Panc1 (cell line): ENCODE measurements around the gene PIK3CD. TPM values are rescaled to one million over a fixed set of nuclear protein-coding genes. Genes with fewer than 3 reads are reported as not detected.

Source experiments
- ATAC-seq: fragments of 200-7000 bp; cut with Tn5 transposase; 2 replicates; pipeline ENCODE4 v1.9.1; 2020; ENCODE audit warnings: mild to moderate bottlenecking, moderate library complexity
- BruUV-seq: library from RNA; stranded (reverse); fragments of 400-500 nt; replicated peaks from 2 replicates; lab custom pipeline; 2021; lab: Mats Ljungman, UMichigan
- CTCF ChIA-PET: fragments of 300-600 bp; sonication (Branson Sonifier 250); formaldehyde crosslinking; loops from one replicate; lab custom pipeline; 2022; ENCODE audit warnings: antibody characterized with exemption; lab: Charles Lee
- POLR2A ChIA-PET: fragments of 300-600 bp; sonication (Branson Sonifier 250); formaldehyde crosslinking; loops from one replicate; lab custom pipeline; 2022; ENCODE audit warnings: antibody characterized with exemption; lab: Charles Lee
- DNase-seq: peaks from one replicate; pipeline ENCODE4 v3.0.0-alpha.2; 2010; ENCODE audit warnings: low read depth, low spot score
- H3K27ac ChIP-seq: 2 replicates; pipeline ENCODE4 v1.5.1; 2011; ENCODE audit warnings: mild to moderate bottlenecking, low read length, inconsistent platforms
- H3K27me3 ChIP-seq: fragments of 200-500 bp; sonication (Bioruptor generic); 2 replicates; pipeline ENCODE4 v1.6.0; 2014; ENCODE audit warnings: low read length, inconsistent platforms; ENCODE audit not compliant: control insufficient read depth, insufficient read depth
- H3K36me3 ChIP-seq: fragments of 200-500 bp; sonication (Bioruptor generic); 2 replicates; pipeline ENCODE4 v1.5.1; 2014; ENCODE audit warnings: inconsistent platforms, mild to moderate bottlenecking, low read length, moderate library complexity; ENCODE audit not compliant: control insufficient read depth, insufficient read depth
- H3K4me1 ChIP-seq: 2 replicates; pipeline ENCODE4 v1.5.1; 2011; ENCODE audit warnings: inconsistent platforms, mild to moderate bottlenecking, low read length, moderate library complexity; ENCODE audit not compliant: control insufficient read depth, insufficient read depth
- H3K4me3 ChIP-seq, 2 experiments: 2 replicates each; pipeline ENCODE4 v1.5.1; 2011 to 2012; ENCODE audit warnings: low read depth in 2 of 2, low read length in 2 of 2, mild to moderate bottlenecking in 2 of 2, inconsistent platforms in 1 of 2, moderate library complexity in 1 of 2
- H3K9me3 ChIP-seq: fragments of 200-500 bp; sonication (Bioruptor generic); 2 replicates; pipeline ENCODE4 v1.5.1; 2014; ENCODE audit warnings: low read depth, mild to moderate bottlenecking, inconsistent platforms, low read length, moderate library complexity; ENCODE audit not compliant: control insufficient read depth, insufficient read depth
- POLR2AphosphoS5 ChIP-seq: IDR thresholded peaks from 2 replicates; pipeline ENCODE4 v1.6.1; 2012; ENCODE audit warnings: mild to moderate bottlenecking, low read depth, low read length, moderate library complexity
- REST ChIP-seq, 2 experiments: IDR thresholded peaks; 2 replicates each; pipeline ENCODE4 v1.6.1; 2011 to 2012; ENCODE audit warnings: low read depth in 2 of 2, control low read depth in 1 of 2, low read length in 1 of 2, mild to moderate bottlenecking in 1 of 2, moderate library complexity in 1 of 2; ENCODE audit not compliant: insufficient read depth in 1 of 2
- SIN3A ChIP-seq: IDR thresholded peaks from 2 replicates; pipeline ENCODE4 v1.6.1; 2012; ENCODE audit warnings: low read depth, mild to moderate bottlenecking, low read length, moderate library complexity, borderline replicate concordance; ENCODE audit not compliant: insufficient read depth
- TCF7L2 ChIP-seq: IDR thresholded peaks from 2 replicates; pipeline ENCODE4 v1.6.1; 2011; ENCODE audit warnings: mild to moderate bottlenecking, low read depth, low read length, inconsistent platforms
- in situ Hi-C: cut with HindIII; loops from 2 replicates; pipeline ENCODE4 v1.10.0; 2016; ENCODE audit warnings: low sequenced_read_pairs, low pct_unique_long_range_greater_than_20kb
- intact Hi-C: fragments of 100-400 bp; cut with micrococcal nuclease; formaldehyde crosslinking; loops from one replicate; pipeline ENCODE4 v1.10.0; 2022; ENCODE audit not compliant: unreplicated experiment
- total RNA-seq: library from RNA; stranded (reverse); gene quantifications from one replicate; pipeline ENCODE4 v1.2.1, GENCODE V29; 2021; ENCODE audit not compliant: unreplicated experiment
- TF ChIP-seq, protein P1 (sequence below): fragments of 450-650 bp; IDR thresholded peaks from 2 replicates; pipeline ENCODE4 v1.5.1; 2017; ENCODE audit warnings: mild to moderate bottlenecking

PIK3CD gene
- total RNA-seq, 1 experiment from 2014 or later = 12.5 TPM

- in situ Hi-C loops = no loop called here
- CTCF ChIA-PET = no interaction called here
- peaks cover 11% of the 10 kb centered on the region for H3K4me1 ChIP-seq
- no peaks in the 10 kb centered on the region for H3K27me3 ChIP-seq
- intact Hi-C loops = no loop called here
- no peak overlapping the region for H3K4me3 ChIP-seq
- peak; percentile 81 for ATAC-seq
- no TSS peak for BruUV-seq
- peak; percentile 35 for DNase-seq
- H3K9me3 ChIP-seq = no peaks in the 10 kb centered on the region
- POLR2A ChIA-PET = no interaction called here
- no peaks in the 10 kb centered on the region for H3K36me3 ChIP-seq
- no peak overlapping the region; the same call in 1 of the 2 replicates for H3K27ac ChIP-seq
- TF ChIP-seq POLR2AphosphoS5 = no peak
- TF ChIP-seq, protein P1, sequence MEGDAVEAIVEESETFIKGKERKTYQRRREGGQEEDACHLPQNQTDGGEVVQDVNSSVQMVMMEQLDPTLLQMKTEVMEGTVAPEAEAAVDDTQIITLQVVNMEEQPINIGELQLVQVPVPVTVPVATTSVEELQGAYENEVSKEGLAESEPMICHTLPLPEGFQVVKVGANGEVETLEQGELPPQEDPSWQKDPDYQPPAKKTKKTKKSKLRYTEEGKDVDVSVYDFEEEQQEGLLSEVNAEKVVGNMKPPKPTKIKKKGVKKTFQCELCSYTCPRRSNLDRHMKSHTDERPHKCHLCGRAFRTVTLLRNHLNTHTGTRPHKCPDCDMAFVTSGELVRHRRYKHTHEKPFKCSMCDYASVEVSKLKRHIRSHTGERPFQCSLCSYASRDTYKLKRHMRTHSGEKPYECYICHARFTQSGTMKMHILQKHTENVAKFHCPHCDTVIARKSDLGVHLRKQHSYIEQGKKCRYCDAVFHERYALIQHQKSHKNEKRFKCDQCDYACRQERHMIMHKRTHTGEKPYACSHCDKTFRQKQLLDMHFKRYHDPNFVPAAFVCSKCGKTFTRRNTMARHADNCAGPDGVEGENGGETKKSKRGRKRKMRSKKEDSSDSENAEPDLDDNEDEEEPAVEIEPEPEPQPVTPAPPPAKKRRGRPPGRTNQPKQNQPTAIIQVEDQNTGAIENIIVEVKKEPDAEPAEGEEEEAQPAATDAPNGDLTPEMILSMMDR = no peak
- no peak for TF ChIP-seq REST (IDR thresholded peaks at IDR 0.05; ENCODE audit: insufficient read depth in 1 of 2, low read depth in 2 of 2, low read length in 1 of 2)
- TF ChIP-seq SIN3A = no peak
- TF ChIP-seq TCF7L2 = no peak
Observed at GRCh38 chr1:9766759-9767442, 115.4 kb downstream of the PIK3CD start.

GRCh38 chr1:9767964-9768668 lies 116.6 kb downstream of the PIK3CD start:
- CTCF ChIA-PET = interaction anchor here (0.5 kb wide), 1 partner anchor 175 kb away, joined by 6 read pairs; no protein-coding TSS in a partner anchor
- BruUV-seq = no TSS peak
- Histone ChIP-seq H3K4me1 (peaks cover 11% of the 10 kb centered on the region), H3K4me3 (no peak overlapping the region), H3K27ac (no peak overlapping the region), H3K36me3 (no peaks in the 10 kb centered on the region), H3K27me3 (no peaks in the 10 kb centered on the region), H3K9me3 (no peaks in the 10 kb centered on the region)
- no peak for TF ChIP-seq SIN3A
- TF ChIP-seq TCF7L2 = no peak
- TF ChIP-seq, protein P1 = no peak
- TF ChIP-seq REST (IDR thresholded peaks at IDR 0.05; ENCODE audit: insufficient read depth in 1 of 2, low read depth in 2 of 2, low read length in 1 of 2) = no peak
- no peak for TF ChIP-seq POLR2AphosphoS5
- in situ Hi-C loops = no loop called here
- DNase-seq (no peak), ATAC-seq (peak; percentile 51; the same call in 1 of the 2 replicates)
- POLR2A ChIA-PET = no interaction called here
- intact Hi-C loops = no loop called here
